NCI-H82 treated with DMSO at 0.1 percent for 48 hours (cell line): ENCODE results near the gene SEZ6L.

Source experiments
- DNase-seq: peaks from one replicate; lab custom pipeline; 2025; ENCODE audit not compliant: unreplicated experiment; lab: John Stamatoyannopoulos, UW

SEZ6L gene

GRCh38 chr22:26239581-26239980 lies 70.3 kb downstream of the SEZ6L start:
- no peak for DNase-seq

- DNase-seq = no peak
These were observed 72.1 kb downstream of the SEZ6L start for GRCh38 chr22:26241361-26241760.

- no peak for DNase-seq
These were observed 75.7 kb downstream of the SEZ6L start for GRCh38 chr22:26245001-26245400.

DNA sequence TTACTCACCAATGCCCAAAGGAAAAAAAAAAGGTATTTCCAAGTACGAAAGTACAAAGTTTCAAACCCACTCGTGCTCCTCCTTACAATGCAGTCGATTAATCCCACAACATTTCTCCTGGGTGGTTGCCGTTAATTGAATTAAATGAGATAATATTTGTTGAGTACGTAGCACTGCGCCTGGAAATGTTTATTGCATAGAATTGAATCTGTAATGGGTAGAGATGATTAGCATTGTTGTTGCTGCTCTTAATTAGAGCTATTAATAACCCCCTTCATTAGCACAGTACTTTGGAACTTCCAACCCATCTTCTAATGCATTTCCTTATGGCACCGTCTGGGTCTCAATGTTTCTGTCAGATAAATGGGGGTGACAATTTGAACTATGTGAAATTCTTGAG lies 77.3 kb downstream of the SEZ6L start:
- DNase-seq = no peak

DNA sequence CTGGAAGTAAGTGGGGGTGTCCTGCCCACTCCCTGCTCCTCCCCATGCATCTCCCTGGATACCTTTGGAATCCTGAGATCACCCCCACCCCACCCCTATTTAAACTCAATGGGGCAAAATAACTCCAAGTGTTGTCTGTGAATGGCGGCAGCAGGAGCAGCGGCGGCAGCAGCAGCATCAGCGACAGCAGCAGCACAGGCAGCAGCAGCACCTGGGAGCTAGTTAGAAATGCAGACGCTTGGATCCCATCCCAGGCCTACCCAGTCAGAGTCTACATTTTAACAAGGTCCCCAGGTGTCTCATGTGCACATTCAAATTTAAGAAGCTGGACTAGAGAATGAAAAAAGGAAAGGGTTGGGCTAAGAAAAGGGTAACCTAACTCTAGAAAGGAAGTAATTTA lies 82.6 kb downstream of the SEZ6L start:
- DNase-seq = no peak

- DNase-seq = no peak
These were observed 90.2 kb downstream of the SEZ6L start for GRCh38 chr22:26259510-26259909.

DNA sequence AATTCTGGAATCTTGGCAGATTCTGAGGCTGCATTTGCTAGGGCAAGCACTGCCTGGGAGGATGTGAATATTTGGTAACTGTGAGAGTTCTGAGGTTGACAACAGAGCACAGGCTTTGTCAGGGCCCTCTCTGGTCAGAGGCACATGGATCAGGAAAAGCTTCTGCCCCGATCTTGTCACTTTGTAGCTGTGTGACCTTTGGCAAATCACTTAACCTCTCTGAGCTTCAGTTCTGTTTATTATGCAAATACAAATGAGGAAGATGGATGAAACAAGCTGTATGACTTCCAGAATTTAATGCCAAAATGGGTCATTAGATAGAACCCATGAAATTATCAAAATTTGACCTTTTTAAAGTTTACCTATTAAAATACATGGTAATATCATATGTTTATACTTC lies 94.9 kb downstream of the SEZ6L start:
- DNase-seq = no peak

GRCh38 chr22:26265281-26265680 lies 96.0 kb downstream of the SEZ6L start:
- no peak for DNase-seq

GRCh38 chr22:26265909-26266308 lies 96.6 kb downstream of the SEZ6L start:
- DNase-seq = no peak

DNA sequence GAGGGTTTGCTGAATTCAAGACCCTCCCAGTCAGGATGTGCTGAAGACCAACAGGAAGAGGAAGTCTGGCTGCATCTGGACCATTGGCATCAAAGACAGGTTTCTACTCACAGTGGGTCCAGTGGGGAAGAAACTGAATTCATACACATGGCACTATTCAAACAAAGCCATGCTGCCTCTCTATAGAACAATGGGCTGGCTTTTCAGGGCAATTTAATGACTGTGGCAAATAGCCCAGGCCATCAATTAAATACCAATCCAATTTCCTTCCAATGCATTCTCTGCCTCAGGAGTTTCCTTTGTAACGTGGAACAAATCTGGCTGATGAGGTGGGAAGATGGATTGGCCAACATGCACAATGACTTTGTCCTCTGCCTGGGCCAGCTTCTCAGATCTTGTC lies 98.6 kb downstream of the SEZ6L start:
- DNase-seq = no peak

- DNase-seq = no peak
These were observed 100.3 kb downstream of the SEZ6L start for GRCh38 chr22:26269572-26269971.

DNA sequence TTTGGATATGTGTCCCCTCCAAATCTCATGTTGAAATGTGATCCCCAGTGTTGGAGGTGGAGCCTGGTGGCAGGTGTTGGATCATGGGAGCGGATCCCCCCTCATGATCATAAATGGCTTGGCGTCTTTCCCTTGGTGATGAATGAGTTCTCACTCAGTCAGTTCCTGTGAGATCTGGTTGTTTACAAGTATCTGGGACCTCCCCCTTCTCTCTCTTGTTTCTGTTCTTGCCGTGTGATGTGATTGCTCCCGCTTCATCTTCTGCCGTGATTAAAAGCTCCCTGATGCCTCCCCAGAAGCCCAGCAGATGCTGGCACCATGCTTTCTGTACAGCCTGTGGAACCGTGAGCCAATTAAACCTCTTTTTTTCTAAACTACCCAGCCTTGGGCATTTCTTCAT lies 102.2 kb downstream of the SEZ6L start:
- DNase-seq = no peak

DNA sequence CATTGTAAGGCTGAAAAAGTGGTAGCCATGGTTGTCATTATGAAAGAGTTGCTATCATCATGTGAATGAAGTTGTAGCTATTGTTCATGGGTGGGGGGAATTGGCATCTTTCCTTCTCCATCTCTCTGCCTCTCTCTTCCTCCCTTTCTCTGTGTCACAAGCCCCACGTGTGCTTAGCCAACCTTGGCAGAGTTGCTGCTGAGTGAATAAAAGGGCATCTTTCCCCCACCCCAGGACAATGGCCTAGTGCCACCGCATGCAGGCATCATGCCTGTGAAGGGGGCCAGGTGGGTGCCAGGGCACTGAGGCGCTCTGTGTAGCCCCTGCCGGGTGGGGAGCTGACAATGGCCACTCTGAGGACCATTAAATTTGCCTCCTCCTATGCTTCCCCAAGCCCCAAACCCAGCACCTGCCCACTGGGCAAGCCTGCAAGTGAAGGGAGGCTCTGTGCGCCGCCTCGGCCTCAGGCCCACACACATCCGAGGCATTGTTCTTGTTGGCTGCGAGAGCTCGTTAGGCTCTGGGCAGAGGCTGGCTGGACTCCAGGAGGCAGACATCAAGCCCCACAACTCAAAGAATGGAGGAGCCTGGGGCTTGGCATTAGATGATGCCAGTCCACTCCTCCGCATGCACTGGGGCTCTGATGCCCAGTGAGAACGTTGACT lies 103.9 kb downstream of the SEZ6L start:
- no peak for DNase-seq

DNA sequence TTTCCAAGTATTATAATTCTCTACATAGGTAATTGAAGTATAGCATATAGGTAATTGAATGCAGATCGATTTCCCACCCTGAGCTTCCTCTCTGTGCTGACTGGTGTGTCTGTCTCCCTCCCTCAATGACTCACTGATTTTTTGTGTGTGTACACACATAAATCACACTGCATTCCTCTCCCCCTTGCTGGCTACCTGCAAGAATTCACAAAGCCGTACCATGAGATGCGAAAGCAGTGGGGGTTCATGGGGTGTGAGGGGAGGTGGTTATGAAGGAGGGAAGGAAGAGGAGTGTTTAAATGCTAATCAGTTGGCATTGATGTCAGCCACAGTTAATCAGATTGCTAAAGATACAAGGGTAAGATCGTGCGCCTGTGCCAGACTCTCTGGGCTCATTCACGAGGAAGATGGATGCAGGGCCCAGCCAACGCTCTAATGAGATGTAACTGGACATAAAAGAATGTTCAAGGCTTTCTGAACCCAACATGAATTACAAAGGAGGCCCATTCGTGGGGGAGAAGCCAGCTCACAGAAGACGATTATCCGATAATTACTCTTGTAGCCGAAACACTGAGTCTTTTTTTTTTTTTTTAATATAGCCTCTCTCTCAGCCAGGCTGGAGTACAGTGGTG lies 107.4 kb downstream of the SEZ6L start:
- DNase-seq = no peak

DNA sequence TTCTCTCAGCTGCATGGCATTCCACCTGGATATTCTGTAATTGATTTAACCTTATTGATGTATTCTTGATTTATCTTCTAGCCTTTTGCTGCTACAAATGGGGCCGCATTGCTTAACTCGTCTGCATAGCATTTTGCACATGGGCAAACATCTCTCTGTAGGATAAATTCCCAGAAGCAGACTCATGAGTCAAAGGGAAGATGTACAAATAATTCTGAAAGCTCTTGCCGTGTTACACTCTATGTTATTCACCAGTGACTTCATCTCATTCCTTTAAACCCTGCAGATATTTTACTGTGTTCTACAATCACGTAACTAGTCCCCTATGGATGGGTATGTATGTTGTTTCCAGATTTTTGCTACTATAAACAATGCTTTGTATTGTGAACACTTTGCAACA lies 112.7 kb downstream of the SEZ6L start:
- DNase-seq = no peak

DNA sequence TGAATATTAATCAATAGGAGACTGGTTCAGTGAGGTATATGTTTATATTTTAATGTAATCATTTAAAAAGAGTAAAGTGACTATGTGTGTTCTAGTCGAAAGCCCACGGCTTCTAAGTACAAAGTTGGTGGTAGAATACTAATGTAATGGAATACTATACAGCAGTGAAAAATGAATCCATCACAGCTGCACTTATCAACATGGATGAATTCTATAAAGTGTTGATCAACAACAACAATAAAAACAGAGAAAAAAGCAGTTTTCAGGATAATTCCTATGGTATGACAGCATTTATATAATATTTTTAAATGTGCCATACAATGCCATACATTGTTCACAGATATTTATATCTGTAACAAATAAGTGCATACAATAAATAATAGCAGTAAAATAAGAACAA lies 114.1 kb downstream of the SEZ6L start:
- DNase-seq = no peak

DNA sequence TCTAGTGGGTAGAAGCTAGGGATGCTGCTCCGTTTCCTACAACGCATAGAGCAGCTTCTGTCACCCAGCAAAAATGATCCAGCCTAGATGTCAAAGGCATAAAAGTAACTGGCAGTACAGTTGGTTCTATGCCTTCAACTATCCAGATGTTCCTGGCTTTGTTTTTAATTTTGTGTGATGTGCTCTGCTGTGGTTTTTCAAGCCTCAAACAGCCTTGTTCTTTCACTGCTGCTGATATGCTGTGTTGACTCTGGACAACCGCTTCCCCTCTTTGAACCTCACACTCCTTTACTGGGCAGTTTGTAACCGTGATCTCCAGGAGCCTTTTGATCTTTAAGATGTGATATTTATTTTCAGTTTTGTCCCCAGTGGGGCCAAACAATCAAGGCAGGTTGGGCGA lies 116.4 kb downstream of the SEZ6L start:
- DNase-seq = no peak

DNA sequence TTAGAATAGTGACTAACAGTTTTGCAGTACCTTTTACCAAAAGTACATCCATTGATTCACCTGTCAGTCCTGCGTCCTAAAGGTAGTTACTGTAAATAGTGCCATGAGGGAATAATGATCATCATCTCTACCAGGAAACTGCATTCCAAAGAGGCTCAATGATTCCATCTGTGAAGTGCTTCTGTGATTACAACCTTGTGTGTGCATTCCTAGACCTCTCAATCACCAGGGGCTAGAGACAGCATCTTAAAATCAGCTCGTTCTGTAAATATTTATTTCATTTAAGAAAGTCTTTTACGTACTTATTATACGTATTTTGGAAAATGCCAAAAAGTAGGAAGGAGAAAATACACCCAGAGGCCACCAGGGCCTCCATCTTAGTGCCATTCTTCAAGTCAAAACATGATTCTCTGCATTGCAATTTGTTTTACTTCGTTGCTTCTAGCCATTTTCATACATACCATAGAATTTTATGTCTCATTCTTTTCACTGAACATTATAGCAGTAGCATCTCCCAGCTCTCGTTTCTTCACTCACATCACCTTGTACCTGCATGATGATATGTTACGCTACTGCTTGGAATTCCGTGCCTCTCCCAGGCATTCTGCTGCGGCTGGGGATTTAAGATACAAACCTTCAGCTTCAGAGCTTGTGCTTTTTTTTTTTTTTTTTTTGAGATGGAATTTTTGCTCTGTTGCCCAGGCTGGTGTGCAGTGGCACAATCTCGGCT lies 117.0 kb downstream of the SEZ6L start:
- DNase-seq = no peak

DNA sequence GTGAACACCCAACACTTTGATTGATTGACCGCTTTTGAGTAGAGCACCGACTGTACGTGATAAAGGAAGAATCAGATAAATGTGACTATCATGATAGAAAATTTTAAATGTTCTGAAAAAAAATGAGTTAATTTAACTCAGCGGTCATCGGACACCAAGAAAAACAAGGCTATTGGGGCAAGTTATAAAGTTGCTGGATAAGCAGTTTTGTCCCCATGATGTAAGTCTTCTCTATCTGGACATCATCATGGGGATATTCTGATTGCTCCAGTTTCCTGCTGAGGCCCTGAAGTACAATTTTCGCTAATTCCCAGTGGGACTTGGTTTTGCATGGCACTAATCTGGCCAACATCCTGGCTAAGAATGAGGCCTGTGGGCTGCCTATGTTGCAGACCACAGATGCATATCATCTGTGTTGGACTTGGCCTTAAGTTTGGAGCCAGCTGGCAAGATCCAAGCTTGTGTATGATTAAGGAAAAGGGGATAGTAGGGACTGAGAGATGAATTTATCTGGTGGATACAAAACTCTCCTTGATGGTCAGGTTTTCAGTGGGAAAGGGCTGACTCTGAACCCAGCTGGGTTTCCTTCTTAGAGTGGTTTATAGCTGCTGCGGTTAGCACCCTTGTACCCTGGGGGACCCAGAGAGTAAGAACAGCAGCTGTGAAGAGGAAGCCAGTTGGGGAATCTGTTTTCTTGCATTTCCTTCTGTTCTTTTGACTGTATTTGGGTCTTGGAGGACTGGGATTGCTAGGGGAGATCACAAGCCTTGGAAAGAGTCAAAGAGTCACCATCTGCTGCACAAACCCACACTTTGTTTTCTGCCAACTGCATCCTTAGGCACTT lies 118.3 kb downstream of the SEZ6L start:
- DNase-seq = no peak

- DNase-seq = no peak
These were observed 120.4 kb downstream of the SEZ6L start for GRCh38 chr22:26289611-26290101.

GRCh38 chr22:26291940-26292666 lies 122.8 kb downstream of the SEZ6L start:
- no peak for DNase-seq
